Measurements from ENCODE around the gene PER1.

The PER1 gene

DNA sequence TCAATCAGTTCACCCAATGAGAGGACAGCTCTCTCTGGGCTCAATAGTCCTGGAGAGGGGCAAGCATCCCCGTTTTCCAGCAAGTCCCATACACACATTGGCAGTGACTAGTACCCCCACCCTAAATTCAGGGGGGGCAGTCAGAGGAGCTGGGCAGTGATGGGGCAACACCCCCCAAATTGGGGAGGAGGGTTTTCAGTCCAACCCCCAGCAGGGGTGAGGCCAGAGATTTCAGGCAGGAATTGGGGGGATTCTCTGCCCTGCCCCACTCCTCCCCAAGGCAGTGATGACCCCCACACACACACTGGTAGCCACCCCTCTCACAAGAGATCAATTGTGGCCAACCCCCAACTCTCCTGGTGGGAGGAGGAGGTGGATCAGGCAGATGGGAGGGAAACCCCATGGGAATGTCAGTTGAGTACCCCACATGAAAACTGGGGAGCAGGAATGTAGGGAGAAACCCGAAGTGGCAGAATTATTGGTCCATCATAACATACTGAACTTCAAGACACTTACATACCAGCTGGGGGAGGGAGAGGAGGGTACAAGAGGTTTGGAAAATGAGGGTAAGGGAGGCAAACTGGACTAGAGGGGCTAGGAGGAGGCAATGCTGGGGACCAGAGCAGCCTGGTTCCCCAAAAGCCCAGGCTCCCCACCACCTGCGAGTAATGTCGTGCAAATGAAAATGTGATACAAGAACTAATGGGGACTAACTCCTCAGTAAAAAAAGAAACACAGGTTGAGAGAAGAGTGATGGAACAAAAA is 7.4 kb upstream of the PER1 start:
- no peak overlapping the region for H3K4me3 ChIP-seq (ENCODE audit: low read depth, low read length)
- ChIA-PET CTCF (interaction anchor here (0.7 to 8.6 kb wide), 16 partner anchors 8 to 314 kb away, joined by 3 to 41 read pairs (median 9); partner anchors contain the start of genes ALOXE3, AURKB, HES7 and PER1), POLR2A (interaction anchor here (1.1 to 1.6 kb wide), 3 partner anchors 8 to 14 kb away, joined by 4 to 5 read pairs (median 4); no protein-coding TSS in a partner anchor)
- no peak for DNase-seq (ENCODE audit: low read depth, low spot score)
- TF ChIP-seq, protein P1, sequence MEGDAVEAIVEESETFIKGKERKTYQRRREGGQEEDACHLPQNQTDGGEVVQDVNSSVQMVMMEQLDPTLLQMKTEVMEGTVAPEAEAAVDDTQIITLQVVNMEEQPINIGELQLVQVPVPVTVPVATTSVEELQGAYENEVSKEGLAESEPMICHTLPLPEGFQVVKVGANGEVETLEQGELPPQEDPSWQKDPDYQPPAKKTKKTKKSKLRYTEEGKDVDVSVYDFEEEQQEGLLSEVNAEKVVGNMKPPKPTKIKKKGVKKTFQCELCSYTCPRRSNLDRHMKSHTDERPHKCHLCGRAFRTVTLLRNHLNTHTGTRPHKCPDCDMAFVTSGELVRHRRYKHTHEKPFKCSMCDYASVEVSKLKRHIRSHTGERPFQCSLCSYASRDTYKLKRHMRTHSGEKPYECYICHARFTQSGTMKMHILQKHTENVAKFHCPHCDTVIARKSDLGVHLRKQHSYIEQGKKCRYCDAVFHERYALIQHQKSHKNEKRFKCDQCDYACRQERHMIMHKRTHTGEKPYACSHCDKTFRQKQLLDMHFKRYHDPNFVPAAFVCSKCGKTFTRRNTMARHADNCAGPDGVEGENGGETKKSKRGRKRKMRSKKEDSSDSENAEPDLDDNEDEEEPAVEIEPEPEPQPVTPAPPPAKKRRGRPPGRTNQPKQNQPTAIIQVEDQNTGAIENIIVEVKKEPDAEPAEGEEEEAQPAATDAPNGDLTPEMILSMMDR (IDR thresholded peaks at IDR 0.05; ENCODE audit: insufficient read depth, low read length, missing control alignments), result no peak

DNA sequence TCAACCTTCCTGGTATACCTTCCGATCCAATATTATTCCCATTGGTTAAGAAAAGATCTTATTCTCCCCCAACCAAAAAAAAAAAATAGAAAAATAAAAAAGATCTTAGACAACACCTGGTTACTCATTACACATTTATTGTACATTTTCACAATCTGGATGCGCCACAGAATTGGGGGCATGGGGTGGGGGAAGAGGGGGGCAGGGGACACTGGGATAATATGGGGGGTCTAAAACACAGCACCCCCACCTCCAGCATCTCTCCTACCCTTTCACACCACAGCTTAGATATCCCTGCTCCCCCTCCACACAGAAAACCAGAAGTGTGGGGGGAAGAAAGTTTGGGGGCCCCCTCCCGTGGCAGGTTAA is 6.8 kb upstream of the PER1 start:
- POLR2A ChIA-PET, result interaction anchor here (1.1 to 1.6 kb wide), 2 partner anchors 8 to 14 kb away, joined by 4 read pairs; no protein-coding TSS in a partner anchor
- no peak overlapping the region for H3K4me3 ChIP-seq (ENCODE audit: low read depth, low read length)
- CTCF ChIA-PET, result interaction anchor here (0.7 to 8.6 kb wide), 20 partner anchors 9 to 314 kb away, joined by 3 to 41 read pairs (median 8); partner anchors contain the start of genes ALOXE3, AURKB and HES7
- DNase-seq (ENCODE audit: low read depth, low spot score), result no peak
- TF ChIP-seq, protein P1 (IDR thresholded peaks at IDR 0.05; ENCODE audit: insufficient read depth, low read length, missing control alignments), result no peak

DNA sequence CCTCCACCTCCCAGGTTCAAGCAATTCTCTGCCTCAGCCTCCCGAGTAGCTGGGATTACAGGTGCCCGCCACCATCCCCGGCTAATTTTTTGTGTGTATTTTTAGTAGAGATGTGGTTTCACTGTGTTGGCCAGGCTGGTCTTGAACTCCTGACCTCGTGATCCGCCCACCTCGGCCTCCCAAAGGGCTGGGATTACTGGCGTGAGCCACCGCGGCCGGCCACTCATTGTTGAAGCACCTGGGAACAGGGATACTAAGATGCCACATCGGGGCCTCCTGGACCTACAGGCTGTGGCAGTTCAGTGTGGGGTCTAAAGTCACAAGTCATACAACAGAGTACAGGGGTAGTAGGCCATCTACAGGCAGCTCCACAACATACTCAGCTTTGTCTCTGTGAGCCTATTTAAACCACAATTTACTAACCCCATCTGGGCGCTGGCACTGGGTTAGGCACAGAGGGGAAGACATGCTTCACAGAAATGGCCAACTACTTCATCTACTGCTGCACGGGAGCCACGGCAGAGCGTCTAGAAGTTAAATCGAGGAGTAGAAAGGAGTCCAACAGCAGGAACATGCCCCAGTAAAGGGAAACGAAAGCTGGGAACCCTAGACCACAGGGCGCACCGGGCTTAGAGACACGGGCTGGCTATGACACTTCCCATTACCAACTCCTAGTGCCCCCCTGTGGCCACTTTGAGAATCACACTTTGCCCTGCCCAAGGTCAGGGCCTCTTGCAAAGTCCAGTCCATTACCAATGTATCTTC is 6.2 kb upstream of the PER1 start:
- TF ChIP-seq, protein P1 (IDR thresholded peaks at IDR 0.05; ENCODE audit: insufficient read depth, low read length, missing control alignments), result peak; percentile 80
- H3K4me3 ChIP-seq (ENCODE audit: low read depth, low read length), result no peak overlapping the region
- ChIA-PET CTCF (interaction anchor here (0.8 to 8.6 kb wide), 21 partner anchors 9 to 142 kb away, joined by 3 to 41 read pairs (median 7); partner anchors contain the start of genes ALOXE3, AURKB and HES7), POLR2A (interaction anchor here (1.6 kb wide), 1 partner anchor 15 kb away, joined by 4 read pairs; no protein-coding TSS in a partner anchor)
- DNase-seq (ENCODE audit: low read depth, low spot score), result peak; percentile 21

DNA sequence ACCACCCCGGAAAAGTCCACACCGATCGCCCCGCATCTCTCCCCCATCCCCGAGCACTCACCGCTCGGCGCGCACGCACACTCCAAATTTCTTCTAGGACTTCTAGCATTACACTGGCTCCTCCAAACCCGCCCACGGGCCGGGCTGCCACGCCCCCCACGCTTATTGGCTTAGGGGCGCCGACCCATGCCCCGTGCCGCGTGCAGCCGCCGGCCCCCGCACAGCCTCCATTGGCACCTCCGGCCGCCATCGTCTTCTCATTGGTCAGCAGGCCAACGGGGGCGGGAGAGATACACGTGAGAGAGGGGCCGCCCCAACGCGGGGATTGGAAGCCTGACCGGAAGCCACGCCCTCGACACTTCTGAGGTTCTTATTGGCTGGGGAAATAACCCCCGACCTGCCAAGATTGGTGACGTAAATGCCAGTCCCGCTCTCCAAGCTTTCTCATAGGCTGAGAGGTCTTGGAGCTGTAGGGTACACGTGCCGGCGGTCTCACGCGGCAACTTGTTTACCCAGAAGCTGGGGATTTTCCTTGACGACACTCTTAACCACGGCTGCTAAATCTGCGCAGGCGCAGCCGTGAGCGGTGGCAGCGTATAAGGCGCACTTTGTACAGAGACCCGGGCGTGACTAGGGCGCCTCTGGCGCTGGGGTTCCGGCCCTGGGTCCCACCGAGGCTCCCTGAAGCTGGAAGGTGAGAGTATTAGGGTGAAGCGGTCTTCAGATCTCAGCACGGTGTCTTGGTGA is 4.2 kb upstream of the PER1 start:
- DNase-seq (ENCODE audit: low read depth, low spot score), result peak; percentile 100
- peak overlapping the region; percentile 70 for H3K4me3 ChIP-seq (ENCODE audit: low read depth, low read length)
- POLR2A ChIA-PET, result interaction anchor here (0.9 to 1.8 kb wide), 5 partner anchors 17 to 66 kb away, joined by 3 to 17 read pairs (median 3); partner anchors contain the start of gene HES7
- TF ChIP-seq, protein P1 (IDR thresholded peaks at IDR 0.05; ENCODE audit: insufficient read depth, low read length, missing control alignments), result no peak
- CTCF ChIA-PET, result interaction anchor here (1.2 to 8.6 kb wide), 7 partner anchors 18 to 96 kb away, joined by 3 to 41 read pairs (median 11); partner anchors contain the start of gene HES7

DNA sequence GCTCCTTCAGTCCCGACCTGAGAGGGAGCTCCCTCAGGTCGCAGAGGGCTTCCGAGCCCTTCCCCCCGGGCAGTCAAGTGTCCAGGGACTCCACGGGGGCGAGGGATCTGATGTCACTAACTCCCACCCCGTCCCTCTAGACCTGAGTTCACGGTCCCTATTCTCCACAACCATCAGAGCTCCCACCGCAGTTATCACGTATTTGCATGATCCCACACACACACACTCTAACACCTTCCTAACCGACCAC is 3.7 kb upstream of the PER1 start:
- H3K4me3 ChIP-seq (ENCODE audit: low read depth, low read length), result peak overlapping the region; percentile 70
- POLR2A ChIA-PET, result interaction anchor here (1.1 to 1.8 kb wide), 2 partner anchors 31 to 32 kb away, joined by 3 to 5 read pairs; partner anchors contain the start of gene HES7
- CTCF ChIA-PET, result interaction anchor here (1.4 to 8.6 kb wide), 5 partner anchors 18 to 96 kb away, joined by 4 to 41 read pairs (median 11); partner anchors contain the start of gene HES7
- no peak for DNase-seq (ENCODE audit: low read depth, low spot score)
- TF ChIP-seq, protein P1 (IDR thresholded peaks at IDR 0.05; ENCODE audit: insufficient read depth, low read length, missing control alignments), result no peak

All from AG04449 (cell line).